Measurements from ENCODE around the gene KCND1. TPM values are rescaled to one million over a fixed set of nuclear protein-coding genes. Genes with fewer than 3 reads are reported as not detected.
A peak's percentile ranks its signal among the peaks of the same experiment; 100 is the strongest.

The KCND1 gene
- total and polyA plus RNA-seq, 2 experiments from 2014 or later, result 0.87 to 2.0 TPM

DNA sequence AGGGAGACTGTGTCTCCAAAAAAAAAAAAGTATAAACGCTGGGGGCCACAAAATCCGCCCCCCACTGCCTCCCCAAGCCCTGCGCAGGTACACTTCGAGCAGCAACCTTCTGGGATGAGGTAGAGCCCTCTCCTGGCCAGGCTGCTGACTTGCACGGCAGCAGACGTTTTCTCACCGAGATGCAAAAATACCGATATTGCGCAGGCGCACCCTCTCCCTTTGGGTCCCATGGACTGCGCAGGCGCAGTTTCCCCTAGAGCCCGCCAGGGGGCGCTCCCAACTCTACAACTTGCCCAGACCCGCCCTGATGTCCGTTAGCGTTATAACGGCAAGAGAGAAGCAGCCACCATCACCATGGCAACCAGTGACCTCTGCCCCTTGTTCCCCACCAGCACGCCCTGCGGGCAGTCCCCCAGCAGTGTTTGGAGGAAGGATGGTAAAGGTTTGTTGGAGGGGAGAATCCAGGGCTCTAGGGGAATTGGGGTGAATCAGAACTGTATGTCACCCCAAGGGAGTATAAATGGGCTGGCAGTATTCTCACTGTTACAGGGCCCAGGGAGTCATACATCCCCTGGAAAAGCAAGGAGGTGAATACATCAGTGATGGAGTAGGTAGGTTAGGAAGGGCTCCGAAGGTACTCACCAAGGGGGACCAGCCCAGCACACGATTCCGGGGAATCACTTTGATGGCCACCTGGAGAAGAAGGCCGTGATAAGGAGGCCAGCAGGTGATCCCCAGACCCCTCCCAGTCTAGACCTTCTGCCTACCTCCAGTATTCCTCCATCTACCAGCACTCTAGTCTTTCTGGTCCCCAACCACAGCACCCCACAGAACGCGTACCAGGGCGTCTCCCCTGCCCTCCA is 54.3 kb downstream of the KCND1 start:
- H3K27ac ChIP-seq, result peak overlapping the region; percentile 34
- no peaks in the 10 kb centered on the region for H4K20me1 ChIP-seq (ENCODE audit: insufficient read depth, poor library complexity, severe bottlenecking)
- H3K9me2 ChIP-seq (replicated peaks; ENCODE audit: insufficient read depth), result no peaks in the 10 kb centered on the region
- peak; percentile 93 for DNase-seq (ENCODE audit: low spot score)
- H3K4me1 ChIP-seq (ENCODE audit: insufficient read depth), result no peaks in the 10 kb centered on the region
- no peak overlapping the region for H2AFZ ChIP-seq
- peak overlapping the region; percentile 93 for H3K4me2 ChIP-seq
- WGBS (ENCODE audit: low lambda C conversion rate, missing lambda C conversion rate), result 46% methylated on average over 27 of the region's 27 CpGs
- no peaks in the 10 kb centered on the region for H3K27me3 ChIP-seq
- H3K9me3 ChIP-seq (ENCODE audit: low read depth), result no peaks in the 10 kb centered on the region
- no peaks in the 10 kb centered on the region for H3K79me2 ChIP-seq
- no peak overlapping the region for H3K4me3 ChIP-seq
- no peak for TF ChIP-seq EZH2 (IDR thresholded peaks at IDR 0.05; ENCODE audit: borderline replicate concordance)
- TF ChIP-seq CTCF (IDR thresholded peaks at IDR 0.05; ENCODE audit: poor library complexity), result peak; percentile 91
- no peak for TF ChIP-seq EZH2phosphoT487 (IDR thresholded peaks at IDR 0.05; ENCODE audit: low read depth, severe bottlenecking, unreplicated experiment)
- H3K36me3 ChIP-seq (replicated peaks; ENCODE audit: insufficient read depth, low read depth), result no peaks in the 10 kb centered on the region

DNA sequence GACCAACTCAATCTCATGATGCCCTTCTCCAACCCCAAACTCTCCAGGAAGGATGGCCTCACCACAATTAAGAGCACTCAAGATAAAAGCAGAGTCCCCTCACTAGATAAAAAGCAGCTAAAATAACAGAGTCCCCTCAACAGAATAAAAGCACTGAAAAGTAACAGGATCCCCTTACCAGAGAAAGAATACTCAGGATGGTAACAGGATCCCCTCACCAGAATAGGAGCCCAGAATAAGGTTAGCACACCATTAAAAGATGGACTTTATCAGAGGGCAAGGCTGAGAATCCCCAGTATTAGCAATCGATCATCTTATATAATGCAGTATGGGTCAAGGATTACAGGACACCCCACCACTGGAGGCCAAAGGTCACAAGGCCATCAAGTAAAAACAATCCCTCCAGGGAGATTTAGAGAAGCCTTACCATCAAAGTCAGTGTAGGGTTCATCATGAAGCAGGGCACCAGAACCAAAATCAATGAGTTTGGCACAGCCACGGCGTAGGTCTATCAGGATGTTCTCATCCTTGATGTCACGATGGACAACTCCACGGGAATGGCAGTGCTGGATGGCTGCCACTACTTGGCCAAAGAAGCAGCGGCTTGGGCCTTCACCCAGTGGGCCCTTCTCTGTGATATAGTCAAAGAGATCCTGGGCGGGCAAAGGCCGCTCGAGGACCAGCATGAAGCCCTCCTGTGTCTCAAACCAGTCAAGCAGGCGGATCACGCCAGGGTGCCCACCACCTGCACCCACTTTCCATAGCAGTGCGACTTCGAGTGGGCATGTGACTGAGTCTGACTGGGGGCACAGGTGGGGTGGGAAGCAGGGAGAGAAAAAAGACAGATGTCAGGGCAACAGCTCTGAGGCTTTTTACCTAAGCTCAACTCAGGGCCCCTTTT is 56.8 kb downstream of the KCND1 start:
- no peaks in the 10 kb centered on the region for H3K4me1 ChIP-seq (ENCODE audit: insufficient read depth)
- DNase-seq (ENCODE audit: low spot score), result no peak
- peaks cover 14% of the 10 kb centered on the region for H3K79me2 ChIP-seq
- no peaks in the 10 kb centered on the region for H3K9me3 ChIP-seq (ENCODE audit: low read depth)
- H3K4me3 ChIP-seq, result no peak overlapping the region
- H3K27me3 ChIP-seq, result no peaks in the 10 kb centered on the region
- H4K20me1 ChIP-seq (ENCODE audit: insufficient read depth, poor library complexity, severe bottlenecking), result no peaks in the 10 kb centered on the region
- no peaks in the 10 kb centered on the region for H3K9me2 ChIP-seq (replicated peaks; ENCODE audit: insufficient read depth)
- H3K4me2 ChIP-seq, result no peak overlapping the region
- 87% methylated on average over 13 of the region's 13 CpGs for WGBS (ENCODE audit: low lambda C conversion rate, missing lambda C conversion rate)
- no peak overlapping the region for H2AFZ ChIP-seq
- TF ChIP-seq EZH2 (IDR thresholded peaks at IDR 0.05; ENCODE audit: borderline replicate concordance) (no peak), CTCF (IDR thresholded peaks at IDR 0.05; ENCODE audit: poor library complexity) (no peak), EZH2phosphoT487 (IDR thresholded peaks at IDR 0.05; ENCODE audit: low read depth, severe bottlenecking, unreplicated experiment) (no peak)
- no peak overlapping the region for H3K27ac ChIP-seq
- no peaks in the 10 kb centered on the region for H3K36me3 ChIP-seq (replicated peaks; ENCODE audit: insufficient read depth, low read depth)

DNA sequence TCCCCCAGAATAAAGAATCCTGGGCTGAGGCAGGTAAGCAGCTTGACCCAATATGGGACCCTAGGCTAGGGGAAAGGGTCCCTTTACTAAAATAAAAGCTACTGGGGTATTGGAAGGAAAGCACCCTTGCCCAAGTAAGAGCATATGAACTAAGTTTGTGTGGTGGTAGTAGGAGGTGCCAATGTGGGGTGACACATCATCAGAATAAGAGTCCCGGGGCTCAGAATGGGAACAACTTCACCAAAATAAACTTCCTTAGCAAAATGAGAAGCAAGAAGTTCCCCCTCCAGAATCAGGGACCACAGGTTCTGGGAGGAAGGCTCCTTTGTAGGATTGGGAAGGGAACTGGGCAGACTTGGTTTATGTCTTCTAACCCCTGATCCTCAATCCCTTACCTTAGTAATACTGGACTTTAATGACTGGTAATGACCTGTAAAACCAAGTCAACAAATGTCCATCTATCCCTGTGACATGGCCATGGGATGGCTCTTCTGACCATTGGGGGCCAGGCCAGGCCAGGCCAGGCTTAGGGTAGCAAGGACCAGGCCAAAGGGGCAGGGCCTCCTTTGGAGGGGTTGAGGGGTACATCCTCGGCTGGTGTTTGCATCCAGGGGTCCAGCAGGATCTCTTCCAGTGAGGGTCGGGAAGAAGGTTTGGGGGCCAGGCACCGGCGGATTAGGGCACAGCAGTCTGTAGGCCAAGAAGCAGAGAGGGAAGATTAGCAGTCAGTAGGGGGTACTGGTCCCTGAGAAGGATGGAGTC is 57.9 kb downstream of the KCND1 start:
- WGBS (ENCODE audit: low lambda C conversion rate, missing lambda C conversion rate), result 84% methylated on average over 5 of the region's 5 CpGs
- H3K9me3 ChIP-seq (ENCODE audit: low read depth), result no peaks in the 10 kb centered on the region
- H3K4me2 ChIP-seq, result no peak overlapping the region
- peaks cover 20% of the 10 kb centered on the region for H3K79me2 ChIP-seq
- H3K36me3 ChIP-seq (replicated peaks; ENCODE audit: insufficient read depth, low read depth), result no peaks in the 10 kb centered on the region
- TF ChIP-seq EZH2 (IDR thresholded peaks at IDR 0.05; ENCODE audit: borderline replicate concordance) (no peak), EZH2phosphoT487 (IDR thresholded peaks at IDR 0.05; ENCODE audit: low read depth, severe bottlenecking, unreplicated experiment) (no peak), CTCF (IDR thresholded peaks at IDR 0.05; ENCODE audit: poor library complexity) (no peak)
- H3K27ac ChIP-seq, result no peak overlapping the region
- H4K20me1 ChIP-seq (ENCODE audit: insufficient read depth, poor library complexity, severe bottlenecking), result no peaks in the 10 kb centered on the region
- H3K4me1 ChIP-seq (ENCODE audit: insufficient read depth), result no peaks in the 10 kb centered on the region
- DNase-seq (ENCODE audit: low spot score), result no peak
- H3K4me3 ChIP-seq, result no peak overlapping the region
- no peak overlapping the region for H2AFZ ChIP-seq
- no peaks in the 10 kb centered on the region for H3K27me3 ChIP-seq
- no peaks in the 10 kb centered on the region for H3K9me2 ChIP-seq (replicated peaks; ENCODE audit: insufficient read depth)
